ENCODE measurements around the gene FXYD7. TPM values are rescaled to one million over a fixed set of nuclear protein-coding genes. Genes with fewer than 3 reads are reported as not detected.
"Not testable (repeated sequence)": the region's sequence is repeated elsewhere in the genome, so short reads cannot be mapped to it uniquely, and the experiment has no call there.

Gene FXYD7
- polyA plus RNA-seq, 3 donors, result 0.16 TPM; not detected in 2

DNA sequence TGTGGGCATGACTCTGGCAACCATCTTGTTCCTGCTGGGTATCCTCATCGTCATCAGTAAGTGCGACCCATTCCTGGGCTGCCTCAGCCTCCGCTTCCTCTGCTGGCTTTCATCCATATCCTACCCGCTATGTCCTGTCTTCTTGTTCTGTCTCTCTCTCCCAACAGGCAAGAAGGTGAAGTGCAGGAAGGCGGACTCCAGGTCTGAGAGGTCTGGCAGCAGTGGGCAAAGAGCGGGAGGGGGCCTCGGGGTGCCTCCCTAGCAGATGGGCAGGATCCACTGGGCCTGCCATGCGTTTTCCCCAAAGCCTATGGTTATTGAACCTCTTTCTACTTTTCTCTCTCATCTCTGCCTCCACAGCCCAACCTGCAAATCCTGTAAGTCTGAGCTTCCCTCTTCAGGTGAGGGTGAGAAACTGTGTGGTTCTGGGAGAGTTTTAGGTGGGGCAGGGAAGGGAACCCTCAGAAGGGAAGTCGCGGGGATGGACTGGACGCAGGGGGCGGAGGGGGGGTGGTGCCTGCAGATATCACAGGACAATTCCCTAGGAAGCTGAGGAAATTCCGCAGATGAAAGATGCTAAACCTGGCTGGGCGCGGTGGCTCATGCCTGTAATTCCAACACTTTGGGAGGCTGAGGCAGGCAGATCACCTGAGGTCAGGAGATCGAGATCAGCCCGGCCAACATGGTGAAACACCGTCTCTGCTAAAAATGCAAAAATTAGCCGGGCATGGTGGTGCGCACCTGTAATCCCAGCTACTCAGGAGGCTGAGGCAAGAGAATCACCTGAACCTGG lies 8.4 kb downstream of the FXYD7 start:
- no peak overlapping the region for H3K4me3 Mint-ChIP-seq
- peaks cover 49 to 66% of the 10 kb centered on the region in 2 donors for H3K4me1 ChIP-seq (ENCODE audit: control insufficient read depth in 1 of 2, insufficient read depth in 2 of 2, low read length in 2 of 2)
- H3K9me3 Mint-ChIP-seq, result peaks cover 0 to 2% (median 0%) of the 10 kb centered on the region in 7 donors
- H4K20me1 ChIP-seq (ENCODE audit: insufficient read depth, low read length), result peaks cover 14% of the 10 kb centered on the region
- intact Hi-C loops (cut with micrococcal nuclease), result no loop called here
- WGBS (ENCODE audit: insufficient coverage), result 91% methylated on average over 12 of the region's 20 CpGs
- no peak overlapping the region for H3K4me3 ChIP-seq (replicated peaks in 1 of 3; ENCODE audit: low read depth in 2 of 3, low read length in 3 of 3)
- peaks cover 8 to 20% of the 10 kb centered on the region in 2 donors for H3K36me3 Mint-ChIP-seq
- no peaks in the 10 kb centered on the region for H3K27me3 ChIP-seq (ENCODE audit: control insufficient read depth in 2 of 2, insufficient read depth in 2 of 2, low read length in 2 of 2)
- H3K4me2 ChIP-seq (replicated peaks; ENCODE audit: extremely low read depth, low read length, poor library complexity, severe bottlenecking), result no peak overlapping the region
- no peak overlapping the region for H2AFZ ChIP-seq (ENCODE audit: insufficient read depth, low read depth, low read length, poor library complexity, severe bottlenecking)
- H3K27me3 Mint-ChIP-seq (ENCODE audit: low read depth in 3 of 3), result peaks cover 5 to 13% (median 5%) of the 10 kb centered on the region in 3 donors
- peaks cover 0 to 2% of the 10 kb centered on the region in 2 donors for H3K36me3 ChIP-seq (replicated peaks in 1 of 2; ENCODE audit: control insufficient read depth in 1 of 2, insufficient read depth in 2 of 2, low read length in 2 of 2)
- H3K27ac ChIP-seq (ENCODE audit: low read depth in 1 of 2, low read length in 2 of 2), result no peak overlapping the region
- H3K9me3 ChIP-seq (replicated peaks in 1 of 2; ENCODE audit: control insufficient read depth in 1 of 2, insufficient read depth in 1 of 2, low read length in 2 of 2), result no peaks in the 10 kb centered on the region
- H3K79me2 ChIP-seq (ENCODE audit: insufficient read depth, low read length), result peaks cover 31% of the 10 kb centered on the region
- TF ChIP-seq, protein P1, sequence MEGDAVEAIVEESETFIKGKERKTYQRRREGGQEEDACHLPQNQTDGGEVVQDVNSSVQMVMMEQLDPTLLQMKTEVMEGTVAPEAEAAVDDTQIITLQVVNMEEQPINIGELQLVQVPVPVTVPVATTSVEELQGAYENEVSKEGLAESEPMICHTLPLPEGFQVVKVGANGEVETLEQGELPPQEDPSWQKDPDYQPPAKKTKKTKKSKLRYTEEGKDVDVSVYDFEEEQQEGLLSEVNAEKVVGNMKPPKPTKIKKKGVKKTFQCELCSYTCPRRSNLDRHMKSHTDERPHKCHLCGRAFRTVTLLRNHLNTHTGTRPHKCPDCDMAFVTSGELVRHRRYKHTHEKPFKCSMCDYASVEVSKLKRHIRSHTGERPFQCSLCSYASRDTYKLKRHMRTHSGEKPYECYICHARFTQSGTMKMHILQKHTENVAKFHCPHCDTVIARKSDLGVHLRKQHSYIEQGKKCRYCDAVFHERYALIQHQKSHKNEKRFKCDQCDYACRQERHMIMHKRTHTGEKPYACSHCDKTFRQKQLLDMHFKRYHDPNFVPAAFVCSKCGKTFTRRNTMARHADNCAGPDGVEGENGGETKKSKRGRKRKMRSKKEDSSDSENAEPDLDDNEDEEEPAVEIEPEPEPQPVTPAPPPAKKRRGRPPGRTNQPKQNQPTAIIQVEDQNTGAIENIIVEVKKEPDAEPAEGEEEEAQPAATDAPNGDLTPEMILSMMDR (IDR thresholded peaks at IDR 0.05), result no peak
- no peak overlapping the region for H3K9ac ChIP-seq (ENCODE audit: insufficient read depth, low read length, poor library complexity, severe bottlenecking)
- H3K4me1 Mint-ChIP-seq, result peaks cover 59% of the 10 kb centered on the region
- peak overlapping the region in 1 of 7 donors; percentile 37 for H3K27ac Mint-ChIP-seq
- DNase-seq, result no peak

GRCh38 chr19:35153129-35153522 lies 10.1 kb downstream of the FXYD7 start:
- intact Hi-C loops (cut with micrococcal nuclease); DNase-seq; H3K9me3 Mint-ChIP-seq; H3K9me3 ChIP-seq (replicated peaks in 1 of 2; ENCODE audit: control insufficient read depth in 1 of 2, insufficient read depth in 1 of 2, low read length in 2 of 2); H3K27ac ChIP-seq (ENCODE audit: low read depth in 1 of 2, low read length in 2 of 2); H3K9ac ChIP-seq (ENCODE audit: insufficient read depth, low read length, poor library complexity, severe bottlenecking); H3K27me3 ChIP-seq (ENCODE audit: control insufficient read depth in 2 of 2, insufficient read depth in 2 of 2, low read length in 2 of 2): not testable (repeated sequence)
- peak overlapping the region; percentile 91 for H2AFZ ChIP-seq (ENCODE audit: insufficient read depth, low read depth, low read length, poor library complexity, severe bottlenecking)
- Mint-ChIP-seq H3K27me3 (ENCODE audit: low read depth in 3 of 3) (peaks cover 5 to 14% (median 5%) of the 10 kb centered on the region in 3 donors), H3K36me3 (peaks cover 24 to 32% of the 10 kb centered on the region in 2 donors), H3K27ac (peak overlapping the region in 1 of 7 donors; percentile 97), H3K4me3 (peak overlapping the region; percentile 99 to 100), H3K4me1 (peaks cover 50% of the 10 kb centered on the region)
- H4K20me1 ChIP-seq (ENCODE audit: insufficient read depth, low read length), result peaks cover 31% of the 10 kb centered on the region
- peaks cover 13 to 18% of the 10 kb centered on the region in 2 donors for H3K36me3 ChIP-seq (replicated peaks in 1 of 2; ENCODE audit: control insufficient read depth in 1 of 2, insufficient read depth in 2 of 2, low read length in 2 of 2)
- 84% methylated on average over 9 of the region's 10 CpGs for WGBS (ENCODE audit: insufficient coverage)
- peaks cover 47% of the 10 kb centered on the region for H3K79me2 ChIP-seq (ENCODE audit: insufficient read depth, low read length)
- H3K4me2 ChIP-seq (replicated peaks; ENCODE audit: extremely low read depth, low read length, poor library complexity, severe bottlenecking), result peak overlapping the region; percentile 96
- H3K4me1 ChIP-seq (ENCODE audit: control insufficient read depth in 1 of 2, insufficient read depth in 2 of 2, low read length in 2 of 2), result peaks cover 39 to 57% of the 10 kb centered on the region in 2 donors
- peak overlapping the region in 1 of 3 experiments; percentile 89 for H3K4me3 ChIP-seq (replicated peaks in 1 of 3; ENCODE audit: low read depth in 2 of 3, low read length in 3 of 3)

Data from CD14-positive monocyte (primary cell).